ENCODE results near the gene TMEM202.

- TF ChIP-seq CTCF (conservative IDR thresholded peaks at IDR 0.05): no peak; the same call in 1 of the 2 replicates
- TF ChIP-seq ZFX (IDR thresholded peaks at IDR 0.05): no peak
These were observed 4.6 kb downstream of the TMEM202 start for GRCh38 chr15:72402726-72403125.
